K562 (cell line): ENCODE results near the gene SLC7A4. TPM values are rescaled to one million over a fixed set of nuclear protein-coding genes. Genes with fewer than 3 reads are reported as not detected.

Experiments used
- CHD7 ChIP-seq: fragments of 200-600 bp; sonication (generic); IDR thresholded peaks from one replicate; pipeline ENCODE4 v1.6.1; 2012; ENCODE audit warnings: mild to moderate bottlenecking, low read depth, low read length, inconsistent platforms
- ZMIZ1 ChIP-seq, 2 experiments: fragments of 150-350 bp in 1 of 2; IDR thresholded peaks; 2 replicates each; pipeline ENCODE4 v1.6.1; 2012 to 2016; ENCODE audit warnings: low read depth in 2 of 2, low read length in 2 of 2, mild to moderate bottlenecking in 1 of 2, moderate library complexity in 1 of 2
- ZNF57 ChIP-seq: fragments of 450-650 bp; formaldehyde crosslinking; IDR thresholded peaks from 2 replicates; pipeline ENCODE4 v1.4.0; 2020; ENCODE audit warnings: mild to moderate bottlenecking, moderate library complexity
- polyA plus RNA-seq, 8 experiments: library from polyadenylated mRNA; depleted of rRNA in 4 of 8; stranded (reverse) in 5 of 8; unstranded in 3 of 8; fragments of >200 nt; fragmentation: Nextera tagmentation in 2 of 8; fragmentation: Illumina TruSeq in 1 of 8; extraction: Ambion mirVana in 2 of 8; extraction: Trizol in 1 of 8; gene quantifications; 2 replicates each; pipeline versions ENCODE4 v1.2.1 to v1.2.3, GENCODE V29; 2011 to 2014; ENCODE audit warnings: inconsistent platforms in 1 of 8, missing spikeins in 1 of 8
- total RNA-seq, 7 experiments: library from RNA; depleted of rRNA in 6 of 7; stranded (reverse); fragments of >200 nt in 6 of 7; fragmentation: Illumina TruSeq in 2 of 7; extraction: Trizol in 2 of 7; gene quantifications; 2 replicates each; pipeline versions ENCODE4 v1.2.1 to v1.2.3, GENCODE V29; 2011 to 2021; ENCODE audit warnings: low replicate concordance in 1 of 7
- TF ChIP-seq, protein P1 (sequence below): fragments of 250-450 bp; sonication (Bioruptor Pico); IDR thresholded peaks from 2 replicates; pipeline ENCODE4 v1.4.0; 2020; ENCODE audit warnings: mild to moderate bottlenecking
- TF ChIP-seq, protein P2 (sequence below): sonication (generic); formaldehyde crosslinking; IDR thresholded peaks from 2 replicates; pipeline ENCODE4 v1.8.1; 2023; ENCODE audit warnings: mild to moderate bottlenecking, missing genetic modification reagents, moderate library complexity
- TF ChIP-seq, protein P3 (sequence below): fragments of 250-450 bp; sonication (Bioruptor Pico); IDR thresholded peaks from 2 replicates; pipeline ENCODE4 v1.4.0; 2020

SLC7A4 gene
- total and polyA plus RNA-seq, 9 of the 15 experiments (the other 6 are each of a cell fraction or from before 2014, with no cell fraction given), result not detected

- TF ChIP-seq ZMIZ1 (IDR thresholded peaks at IDR 0.05; ENCODE audit: low read depth in 2 of 2, low read length in 2 of 2), result peak; percentile 48 to 81; a peak in 2 of 4 replicates
- TF ChIP-seq ZNF57 (CRISPR knock-in tag), result peak; percentile 93
- TF ChIP-seq, protein P1, sequence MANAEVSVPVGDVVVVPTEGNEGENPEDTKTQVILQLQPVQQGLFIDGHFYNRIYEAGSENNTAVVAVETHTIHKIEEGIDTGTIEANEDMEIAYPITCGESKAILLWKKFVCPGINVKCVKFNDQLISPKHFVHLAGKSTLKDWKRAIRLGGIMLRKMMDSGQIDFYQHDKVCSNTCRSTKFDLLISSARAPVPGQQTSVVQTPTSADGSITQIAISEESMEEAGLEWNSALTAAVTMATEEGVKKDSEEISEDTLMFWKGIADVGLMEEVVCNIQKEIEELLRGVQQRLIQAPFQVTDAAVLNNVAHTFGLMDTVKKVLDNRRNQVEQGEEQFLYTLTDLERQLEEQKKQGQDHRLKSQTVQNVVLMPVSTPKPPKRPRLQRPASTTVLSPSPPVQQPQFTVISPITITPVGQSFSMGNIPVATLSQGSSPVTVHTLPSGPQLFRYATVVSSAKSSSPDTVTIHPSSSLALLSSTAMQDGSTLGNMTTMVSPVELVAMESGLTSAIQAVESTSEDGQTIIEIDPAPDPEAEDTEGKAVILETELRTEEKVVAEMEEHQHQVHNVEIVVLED (CRISPR knock-in tag), result peak; percentile 98
- TF ChIP-seq, protein P2, sequence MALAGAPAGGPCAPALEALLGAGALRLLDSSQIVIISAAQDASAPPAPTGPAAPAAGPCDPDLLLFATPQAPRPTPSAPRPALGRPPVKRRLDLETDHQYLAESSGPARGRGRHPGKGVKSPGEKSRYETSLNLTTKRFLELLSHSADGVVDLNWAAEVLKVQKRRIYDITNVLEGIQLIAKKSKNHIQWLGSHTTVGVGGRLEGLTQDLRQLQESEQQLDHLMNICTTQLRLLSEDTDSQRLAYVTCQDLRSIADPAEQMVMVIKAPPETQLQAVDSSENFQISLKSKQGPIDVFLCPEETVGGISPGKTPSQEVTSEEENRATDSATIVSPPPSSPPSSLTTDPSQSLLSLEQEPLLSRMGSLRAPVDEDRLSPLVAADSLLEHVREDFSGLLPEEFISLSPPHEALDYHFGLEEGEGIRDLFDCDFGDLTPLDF (CRISPR knock-in tag), result peak; percentile 99
- TF ChIP-seq CHD7, result peak; percentile 6
- TF ChIP-seq, protein P3, sequence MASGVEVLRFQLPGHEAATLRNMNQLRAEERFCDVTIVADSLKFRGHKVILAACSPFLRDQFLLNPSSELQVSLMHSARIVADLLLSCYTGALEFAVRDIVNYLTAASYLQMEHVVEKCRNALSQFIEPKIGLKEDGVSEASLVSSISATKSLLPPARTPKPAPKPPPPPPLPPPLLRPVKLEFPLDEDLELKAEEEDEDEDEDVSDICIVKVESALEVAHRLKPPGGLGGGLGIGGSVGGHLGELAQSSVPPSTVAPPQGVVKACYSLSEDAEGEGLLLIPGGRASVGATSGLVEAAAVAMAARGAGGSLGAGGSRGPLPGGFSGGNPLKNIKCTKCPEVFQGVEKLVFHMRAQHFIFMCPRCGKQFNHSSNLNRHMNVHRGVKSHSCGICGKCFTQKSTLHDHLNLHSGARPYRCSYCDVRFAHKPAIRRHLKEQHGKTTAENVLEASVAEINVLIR, result peak; percentile 85
These were observed 50.4 kb downstream of the SLC7A4 start, which contains the start of gene LZTR1 (continued) for GRCh38 chr22:20981787-20982562.
